Parathyroid adenoma (tissue), 2 donors: ENCODE data around the gene MYO3B.
"Not testable (repeated sequence)": the region's sequence is repeated elsewhere in the genome, so short reads cannot be mapped to it uniquely, and the experiment has no call there.

Source experiments
- H2AFZ ChIP-seq: fragments of 300-600 bp; sonication (generic); one replicate; pipeline ENCODE4 v1.7.0; 2017; ENCODE audit warnings: antibody characterized with exemption, mild to moderate bottlenecking
- H3K27ac ChIP-seq: fragments of 300-600 bp; sonication (generic); one replicate; pipeline ENCODE4 v1.7.0; 2017
- H3K27me3 ChIP-seq: fragments of 300-600 bp; sonication (generic); one replicate; pipeline ENCODE4 v1.7.0; 2017; ENCODE audit warnings: low read length; ENCODE audit not compliant: control insufficient read depth, insufficient read depth
- H3K36me3 ChIP-seq: fragments of 300-600 bp; sonication (generic); one replicate; pipeline ENCODE4 v1.7.0; 2017; ENCODE audit warnings: low read length; ENCODE audit not compliant: control insufficient read depth, insufficient read depth
- H3K4me1 ChIP-seq: fragments of 300-600 bp; sonication (generic); one replicate; pipeline ENCODE4 v1.7.0; 2017; ENCODE audit warnings: control low read depth
- H3K4me2 ChIP-seq: fragments of 300-600 bp; sonication (generic); one replicate; pipeline ENCODE4 v1.7.0; 2017; ENCODE audit warnings: low read length
- H3K4me3 ChIP-seq: fragments of 300-600 bp; sonication (generic); one replicate; pipeline ENCODE4 v1.7.0; 2017; ENCODE audit warnings: low read depth, low read length
- H3K79me2 ChIP-seq: fragments of 300-600 bp; sonication (generic); one replicate; pipeline ENCODE4 v1.7.0; 2017; ENCODE audit warnings: control low read depth
- H3K9ac ChIP-seq: fragments of 300-600 bp; sonication (generic); one replicate; pipeline ENCODE4 v1.7.0; 2017; ENCODE audit warnings: mild to moderate bottlenecking
- H3K9me3 ChIP-seq: fragments of 300-600 bp; sonication (generic); one replicate; pipeline ENCODE4 v1.7.0; 2017; ENCODE audit warnings: low read length; ENCODE audit not compliant: control insufficient read depth
- CTCF ChIP-seq: fragments of 300-600 bp; sonication (generic); IDR thresholded peaks from one replicate; pipeline ENCODE4 v1.7.0; 2017; ENCODE audit warnings: antibody characterized with exemption, mild to moderate bottlenecking
- donor health status: primary hyperparathyroidism.

Gene MYO3B

GRCh38 chr2:170260188-170260587, 82.2 kb downstream of the MYO3B start:
- Histone ChIP-seq H3K4me2 (no peak overlapping the region), H3K9me3 (no peaks in the 10 kb centered on the region), H3K4me1 (no peaks in the 10 kb centered on the region), H3K27ac (no peak overlapping the region), H3K9ac (no peak overlapping the region), H3K4me3 (no peak overlapping the region), H3K79me2 (no peaks in the 10 kb centered on the region), H3K36me3 (no peaks in the 10 kb centered on the region), H3K27me3 (no peaks in the 10 kb centered on the region), H2AFZ (no peak overlapping the region)
- TF ChIP-seq CTCF = no peak

- no peak overlapping the region for H3K4me3 ChIP-seq
- no peaks in the 10 kb centered on the region for H3K36me3 ChIP-seq
- H2AFZ ChIP-seq = no peak overlapping the region
- H3K27ac ChIP-seq = no peak overlapping the region
- H3K4me1 ChIP-seq = no peaks in the 10 kb centered on the region
- no peak overlapping the region for H3K4me2 ChIP-seq
- H3K9me3 ChIP-seq = no peaks in the 10 kb centered on the region
- no peak for TF ChIP-seq CTCF
- H3K9ac ChIP-seq = no peak overlapping the region
- H3K79me2 ChIP-seq = no peaks in the 10 kb centered on the region
- no peaks in the 10 kb centered on the region for H3K27me3 ChIP-seq
Observed at GRCh38 chr2:170261566-170261965, 83.6 kb downstream of the MYO3B start.

- H3K4me1 ChIP-seq = no peaks in the 10 kb centered on the region
- no peaks in the 10 kb centered on the region for H3K79me2 ChIP-seq
- no peaks in the 10 kb centered on the region for H3K9me3 ChIP-seq
- no peak overlapping the region for H3K9ac ChIP-seq
- H3K36me3 ChIP-seq = no peaks in the 10 kb centered on the region
- no peak overlapping the region for H3K4me2 ChIP-seq
- TF ChIP-seq CTCF = no peak
- no peak overlapping the region for H3K27ac ChIP-seq
- H3K27me3 ChIP-seq = no peaks in the 10 kb centered on the region
- no peak overlapping the region for H2AFZ ChIP-seq
- no peak overlapping the region for H3K4me3 ChIP-seq
Observed at GRCh38 chr2:170262343-170262742, 84.4 kb downstream of the MYO3B start.

GRCh38 chr2:170262806-170263205, 84.9 kb downstream of the MYO3B start:
- Histone ChIP-seq H3K4me3 (no peak overlapping the region), H3K4me1 (no peaks in the 10 kb centered on the region), H3K27ac (no peak overlapping the region), H3K9me3 (no peaks in the 10 kb centered on the region), H3K79me2 (no peaks in the 10 kb centered on the region), H2AFZ (no peak overlapping the region), H3K36me3 (no peaks in the 10 kb centered on the region), H3K27me3 (no peaks in the 10 kb centered on the region), H3K4me2 (no peak overlapping the region), H3K9ac (no peak overlapping the region)
- no peak for TF ChIP-seq CTCF

GRCh38 chr2:170263728-170264521, 86.0 kb downstream of the MYO3B start:
- not testable (repeated sequence) for H3K9ac ChIP-seq, H2AFZ ChIP-seq, H3K4me3 ChIP-seq, H3K36me3 ChIP-seq, H3K27me3 ChIP-seq, H3K9me3 ChIP-seq, H3K79me2 ChIP-seq, H3K4me2 ChIP-seq, H3K4me1 ChIP-seq, H3K27ac ChIP-seq
